ENCODE results near the gene SLC13A1.

GRCh38 chr7:123244768-123245167 is 45.0 kb upstream of the SLC13A1 start:
- TF ChIP-seq POLR2AphosphoS5 (IDR thresholded peaks at IDR 0.05; ENCODE audit: low read depth, low read length) = no peak
- no peak for TF ChIP-seq TAF1 (IDR thresholded peaks at IDR 0.05; ENCODE audit: borderline replicate concordance, insufficient read depth, low read length)

Data from PFSK-1 (cell line).